ENCODE data around the gene SNAP25. TPM values are rescaled to one million over a fixed set of nuclear protein-coding genes. Genes with fewer than 3 reads are reported as not detected.

Gene SNAP25
- total and polyA plus RNA-seq, 9 of the 15 experiments (the other 6 are each of a cell fraction or from before 2014, with no cell fraction given), result 0.07 TPM; not detected in 8

DNA sequence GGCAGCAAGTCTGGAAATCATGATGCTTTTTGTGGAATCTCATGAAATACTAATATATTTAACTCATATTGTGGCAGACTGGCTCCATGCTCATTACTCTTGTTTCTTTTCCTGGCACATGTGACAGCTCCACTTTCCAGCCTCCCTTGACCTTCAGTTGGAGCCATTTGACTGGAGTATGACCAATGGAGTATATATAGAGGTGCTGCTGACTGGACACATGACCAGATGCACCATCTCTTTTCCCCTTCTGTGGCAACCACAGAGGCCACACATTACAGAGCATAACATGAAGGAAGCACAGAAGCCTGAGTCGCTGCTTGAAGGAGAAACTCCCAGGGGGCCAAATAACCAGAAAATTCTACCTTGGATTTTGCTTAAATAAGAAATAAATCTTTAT lies 138.0 kb downstream of the SNAP25 start (continued):
- no peak for TF ChIP-seq LARP7 (IDR thresholded peaks at IDR 0.05)
- no peak for TF ChIP-seq RFX5 (IDR thresholded peaks at IDR 0.05; ENCODE audit: low read depth, low read length)

Small RNAs within 50 kb of the gene (small RNA-seq; reads per million reads assigned to genes)
- not detected for gene HIGD1AP15

Other genes with a start within 250 kb of the SNAP25 start
- 1.7 and 2.4 TPM in 2 replicates for gene ANKEF1, start 183.8 kb upstream of the SNAP25 start, total RNA-seq (2014; rRNA removed)
- gene ANKEF1, start 183.8 kb upstream of the SNAP25 start, total RNA-seq (2014; rRNA removed; fragmentation: Illumina TruSeq; extraction: Trizol), result 1.8 and 2.3 TPM in 2 replicates
- gene ANKEF1, start 183.8 kb upstream of the SNAP25 start, total RNA-seq (2015; rRNA removed; fragmentation: Illumina TruSeq; extraction: Trizol), result 1.3 and 1.6 TPM in 2 replicates
- 2.0 TPM in 2 replicates for gene ANKEF1, start 183.8 kb upstream of the SNAP25 start, total RNA-seq (2021)
- gene ANKEF1, start 183.8 kb upstream of the SNAP25 start, polyA plus RNA-seq (2011; rRNA removed), result 0.15 and 2.1 TPM in 2 replicates
- 1.7 and 1.8 TPM in 2 replicates for gene ANKEF1, start 183.8 kb upstream of the SNAP25 start, polyA plus RNA-seq (2014; fragmentation: Illumina TruSeq; extraction: Trizol)
- under 1 TPM; 0.35 to 0.45 TPM for gene ANKEF1, start 183.8 kb upstream of the SNAP25 start, polyA plus RNA-seq (2014; fragmentation: Nextera tagmentation; extraction: Ambion mirVana)
- 1.2 and 1.7 TPM in 2 replicates for gene ANKEF1, start 183.8 kb upstream of the SNAP25 start, polyA plus RNA-seq (2014; rRNA removed)
- gene MKKS, start 215.4 kb downstream of the SNAP25 start, total RNA-seq (2014; rRNA removed), result 6.4 and 6.8 TPM in 2 replicates
- gene MKKS, start 215.4 kb downstream of the SNAP25 start, total RNA-seq (2014; rRNA removed; fragmentation: Illumina TruSeq; extraction: Trizol), result 14.6 and 16.0 TPM in 2 replicates
- gene MKKS, start 215.4 kb downstream of the SNAP25 start, total RNA-seq (2015; rRNA removed; fragmentation: Illumina TruSeq; extraction: Trizol), result 10.9 and 11.3 TPM in 2 replicates
- 11.2 and 13.2 TPM in 2 replicates for gene MKKS, start 215.4 kb downstream of the SNAP25 start, total RNA-seq (2021)
- 26.8 and 36.6 TPM in 2 replicates for gene MKKS, start 215.4 kb downstream of the SNAP25 start, polyA plus RNA-seq (2011; rRNA removed)
- gene MKKS, start 215.4 kb downstream of the SNAP25 start, polyA plus RNA-seq (2014; fragmentation: Illumina TruSeq; extraction: Trizol), result 13.2 and 17.7 TPM in 2 replicates
- 10 to 100 TPM in 1 of 2 experiments, 1 to 10 TPM in 1; 7.7 to 12.0 TPM for gene MKKS, start 215.4 kb downstream of the SNAP25 start, polyA plus RNA-seq (2014; fragmentation: Nextera tagmentation; extraction: Ambion mirVana)
- 13.5 and 14.8 TPM in 2 replicates for gene MKKS, start 215.4 kb downstream of the SNAP25 start, polyA plus RNA-seq (2014; rRNA removed)
- gene SLX4IP, start 216.5 kb downstream of the SNAP25 start, total RNA-seq (2014; rRNA removed), result 2.8 and 2.9 TPM in 2 replicates
- gene SLX4IP, start 216.5 kb downstream of the SNAP25 start, total RNA-seq (2014; rRNA removed; fragmentation: Illumina TruSeq; extraction: Trizol), result 5.1 and 5.5 TPM in 2 replicates
- gene SLX4IP, start 216.5 kb downstream of the SNAP25 start, total RNA-seq (2015; rRNA removed; fragmentation: Illumina TruSeq; extraction: Trizol), result 4.4 and 5.4 TPM in 2 replicates
- gene SLX4IP, start 216.5 kb downstream of the SNAP25 start, total RNA-seq (2021), result 4.1 and 4.6 TPM in 2 replicates
- gene SLX4IP, start 216.5 kb downstream of the SNAP25 start, polyA plus RNA-seq (2011; rRNA removed), result 2.5 and 3.2 TPM in 2 replicates
- gene SLX4IP, start 216.5 kb downstream of the SNAP25 start, polyA plus RNA-seq (2014; fragmentation: Illumina TruSeq; extraction: Trizol), result 2.2 and 2.9 TPM in 2 replicates
- 1 to 10 TPM; 3.5 to 5.9 TPM for gene SLX4IP, start 216.5 kb downstream of the SNAP25 start, polyA plus RNA-seq (2014; fragmentation: Nextera tagmentation; extraction: Ambion mirVana)
- gene SLX4IP, start 216.5 kb downstream of the SNAP25 start, polyA plus RNA-seq (2014; rRNA removed), result 1.4 and 1.5 TPM in 2 replicates